Measurements from ENCODE around the gene DCAF11. TPM values are rescaled to one million over a fixed set of nuclear protein-coding genes. Genes with fewer than 3 reads are reported as not detected.
"Not testable (repeated sequence)": the region's sequence is repeated elsewhere in the genome, so short reads cannot be mapped to it uniquely, and the experiment has no call there.

Gene DCAF11
- total RNA-seq, 1 donor from 2014 or later = 42.6 TPM

- TF ChIP-seq CTCF (conservative IDR thresholded peaks at IDR 0.05; ENCODE audit: low read depth, low read length) = no peak
- DNase-seq (ENCODE audit: low read depth) = no peak
- H3K4me3 ChIP-seq (ENCODE audit: low read depth, low read length) = no peak overlapping the region
These were observed 11.1 kb upstream of the DCAF11 start for GRCh38 chr14:24103451-24103850.

- not testable (repeated sequence) for DNase-seq (ENCODE audit: low read depth); H3K4me3 ChIP-seq (ENCODE audit: low read depth, low read length)
These were observed 8.9 kb upstream of the DCAF11 start for GRCh38 chr14:24105609-24106239.

DNA sequence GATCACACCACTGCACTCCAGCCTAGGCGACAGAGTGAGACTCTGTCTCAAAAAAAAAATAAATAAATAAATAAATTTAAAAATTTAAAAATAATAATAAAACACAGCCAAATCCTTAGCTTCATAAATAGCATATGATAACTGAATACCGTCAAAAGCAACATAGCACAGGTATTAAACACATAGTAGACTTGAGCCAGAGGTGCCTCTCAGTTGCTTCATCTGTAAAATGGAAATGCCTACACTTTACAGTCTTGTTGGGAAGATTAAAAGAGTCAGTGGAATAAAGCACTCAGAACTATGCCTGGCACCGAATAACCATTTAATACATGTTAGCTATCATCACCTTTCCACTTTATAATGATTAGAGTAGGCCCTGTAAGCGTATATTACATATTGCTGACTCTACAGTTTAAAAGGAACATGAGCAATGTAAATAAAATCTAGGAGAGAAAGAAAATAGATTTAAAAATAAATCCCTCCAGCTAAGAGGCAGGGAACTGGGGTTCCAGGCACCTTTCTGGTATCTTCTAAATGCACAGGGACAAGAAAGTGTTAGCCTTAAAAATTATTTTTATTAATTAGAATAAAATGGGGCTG, 7.8 kb upstream of the DCAF11 start:
- no peak for TF ChIP-seq CTCF (conservative IDR thresholded peaks at IDR 0.05; ENCODE audit: low read depth, low read length)
- DNase-seq (ENCODE audit: low read depth) = no peak
- H3K4me3 ChIP-seq (ENCODE audit: low read depth, low read length) = no peak overlapping the region

DNA sequence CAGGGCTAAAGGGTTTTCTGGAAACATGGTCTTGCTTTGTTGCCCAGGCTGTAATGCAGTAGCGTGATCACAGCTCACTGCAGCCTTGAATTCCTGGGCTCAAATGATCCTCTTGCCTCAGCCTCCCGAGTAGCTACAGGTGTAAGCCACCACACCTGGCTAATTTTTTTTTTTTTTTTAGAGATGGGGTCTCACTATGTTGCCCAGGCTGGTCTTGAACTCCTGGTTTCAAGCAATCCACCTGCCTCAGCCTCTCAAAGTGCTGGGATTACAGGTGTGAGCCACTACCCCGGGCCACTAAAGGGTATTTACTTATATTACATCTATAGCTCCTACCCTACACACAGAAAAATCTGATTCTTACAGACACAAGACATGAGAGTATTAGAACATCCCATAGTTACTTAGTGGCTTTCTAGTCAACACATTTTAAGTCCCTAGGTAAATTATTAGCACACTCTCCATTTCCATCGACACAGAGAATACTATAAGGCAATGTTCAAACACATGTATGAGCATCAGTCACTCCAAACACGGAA, 6.2 kb upstream of the DCAF11 start:
- DNase-seq (ENCODE audit: low read depth) = no peak
- no peak overlapping the region for H3K4me3 ChIP-seq (ENCODE audit: low read depth, low read length)
- no peak for TF ChIP-seq CTCF (conservative IDR thresholded peaks at IDR 0.05; ENCODE audit: low read depth, low read length)

GRCh38 chr14:24110060-24110459, 4.5 kb upstream of the DCAF11 start:
- no peak for DNase-seq (ENCODE audit: low read depth)
- TF ChIP-seq CTCF (conservative IDR thresholded peaks at IDR 0.05; ENCODE audit: low read depth, low read length) = no peak

DNA sequence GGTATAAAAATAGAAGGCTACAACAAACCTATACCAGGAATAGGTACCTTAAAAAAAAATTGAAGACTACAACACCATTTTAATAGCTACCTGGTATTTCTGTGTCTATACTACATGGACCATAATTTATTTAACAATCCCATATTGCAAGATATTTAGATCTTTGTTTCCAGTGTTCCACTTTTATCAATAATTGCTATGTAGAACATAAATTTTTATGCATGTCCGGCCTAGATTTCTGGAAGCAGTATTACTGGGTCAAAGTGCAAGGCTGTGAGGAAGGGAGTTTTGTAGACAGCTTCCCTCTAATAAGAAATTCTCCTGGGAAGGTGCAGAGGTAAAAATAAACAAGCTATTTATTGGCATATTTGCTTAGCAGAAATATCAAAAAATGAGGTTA, 4.1 kb upstream of the DCAF11 start:
- no peak for DNase-seq (ENCODE audit: low read depth)
- TF ChIP-seq CTCF (conservative IDR thresholded peaks at IDR 0.05; ENCODE audit: low read depth, low read length) = no peak
- no peak overlapping the region for H3K4me3 ChIP-seq (ENCODE audit: low read depth, low read length)

More at GRCh38 chr14:24110060-24110459, 4.5 kb upstream of the DCAF11 start:
- no peak overlapping the region for H3K4me3 ChIP-seq (ENCODE audit: low read depth, low read length)

GRCh38 chr14:24113379-24113800, 1.2 kb upstream of the DCAF11 start:
- peak overlapping the region; percentile 68 for H3K4me3 ChIP-seq (ENCODE audit: low read depth, low read length)
- no peak for TF ChIP-seq CTCF (conservative IDR thresholded peaks at IDR 0.05; ENCODE audit: low read depth, low read length)
- DNase-seq (ENCODE audit: low read depth) = no peak

Data from epithelial cell of proximal tubule (primary cell).